Endothelial cell of umbilical vein (primary cell): ENCODE measurements around the gene NUBP1. TPM values are rescaled to one million over a fixed set of nuclear protein-coding genes. Genes with fewer than 3 reads are reported as not detected.

Experiments
- BruUV-seq: library from RNA; stranded (reverse); fragments of 400-500 nt; replicated peaks from 2 replicates; lab custom pipeline; 2021; lab: Mats Ljungman, UMichigan
- CTCF ChIA-PET: fragments of 300-600, 350-600 bp; sonication (Branson Sonifier 250); formaldehyde crosslinking; loops from one replicate; lab custom pipeline; 2021; ENCODE audit warnings: antibody characterized with exemption, inconsistent platforms; lab: Charles Lee
- POLR2A ChIA-PET: fragments of 300-600, 350-600 bp; sonication (Branson Sonifier 250); formaldehyde crosslinking; loops from one replicate; lab custom pipeline; 2021; ENCODE audit warnings: antibody characterized with exemption, inconsistent platforms; lab: Charles Lee
- DNase-seq: peaks from one replicate; pipeline ENCODE4 v3.0.0-alpha.2; 2011; ENCODE audit warnings: low read depth, low spot score
- FAIRE-seq: peaks from 2 replicates; lab custom pipeline; 2011; peaks lifted over from hg19 to GRCh38; lab: Jason Lieb, UNC
- H2AFZ ChIP-seq: 2 replicates; pipeline ENCODE4 v1.6.0; 2012; ENCODE audit warnings: low read depth, low read length, control low read depth, inconsistent platforms
- H3K27ac ChIP-seq: 2 replicates; pipeline ENCODE4 v1.5.1; 2011; ENCODE audit warnings: low read depth, mild to moderate bottlenecking, control low read depth, low read length, moderate library complexity; ENCODE audit not compliant: insufficient read depth
- H3K27me3 ChIP-seq, 2 experiments: 2 replicates each; pipeline versions ENCODE4 v1.6.0 to v1.6.1; 2011; ENCODE audit warnings: low read length in 2 of 2, mixed read lengths in 1 of 2; ENCODE audit not compliant: control insufficient read depth in 2 of 2, insufficient read depth in 2 of 2
- H3K36me3 ChIP-seq, 2 experiments: 2 replicates in 1 of 2; 3 replicates in 1 of 2; pipeline ENCODE4 v1.5.1; 2011; ENCODE audit warnings: low read length in 2 of 2, mild to moderate bottlenecking in 1 of 2, moderate library complexity in 1 of 2; ENCODE audit not compliant: control insufficient read depth in 2 of 2, insufficient read depth in 2 of 2; ENCODE audit errors: extremely low read depth in 1 of 2
- H3K4me1 ChIP-seq: 3 replicates; pipeline ENCODE4 v1.5.1; 2011; ENCODE audit warnings: mild to moderate bottlenecking, low read length; ENCODE audit not compliant: control insufficient read depth, insufficient read depth; ENCODE audit errors: extremely low read depth
- H3K4me2 ChIP-seq: 2 replicates; pipeline ENCODE4 v1.6.1; 2011; ENCODE audit warnings: low read length, control low read depth, mixed read lengths; ENCODE audit not compliant: insufficient read depth
- H3K4me3 ChIP-seq, 3 experiments: fragments of 200-600 bp in 1 of 3; sonication (generic), shearing (Covaris generic) in 1 of 3; replicated peaks in 1 of 3; 2 replicates each; pipeline ENCODE4 v1.5.1; 2011 to 2016; ENCODE audit warnings: control low read depth in 3 of 3, low read length in 3 of 3, mild to moderate bottlenecking in 2 of 3, inconsistent platforms in 1 of 3, low read depth in 1 of 3, moderate library complexity in 1 of 3; ENCODE audit not compliant: insufficient read depth in 1 of 3
- H3K79me2 ChIP-seq: 2 replicates; pipeline ENCODE4 v1.6.0; 2012; ENCODE audit warnings: low read length, inconsistent platforms; ENCODE audit not compliant: control insufficient read depth, insufficient read depth
- H3K9ac ChIP-seq: replicated peaks from 2 replicates; pipeline ENCODE3; 2011; ENCODE audit warnings: low read length, control low read depth; ENCODE audit not compliant: insufficient read depth; ENCODE audit errors: extremely low read depth
- H3K9me1 ChIP-seq: replicated peaks from 3 replicates; pipeline ENCODE4 v1.6.0; 2011; ENCODE audit warnings: mild to moderate bottlenecking, low read length; ENCODE audit not compliant: control insufficient read depth, insufficient read depth; ENCODE audit errors: extremely low read depth
- H3K9me3 ChIP-seq: replicated peaks from 2 replicates; pipeline ENCODE4 v1.5.1; 2012; ENCODE audit warnings: low read length, inconsistent platforms; ENCODE audit not compliant: control insufficient read depth, insufficient read depth
- H4K20me1 ChIP-seq: replicated peaks from 2 replicates; pipeline ENCODE3; 2011; ENCODE audit warnings: mild to moderate bottlenecking, low read length; ENCODE audit not compliant: control insufficient read depth, insufficient read depth; ENCODE audit errors: extremely low read depth
- EZH2 ChIP-seq: IDR thresholded peaks from 2 replicates; pipeline ENCODE4 v1.6.1; 2012; ENCODE audit warnings: borderline replicate concordance, low read depth, mild to moderate bottlenecking, moderate library complexity, low read length, inconsistent platforms; ENCODE audit not compliant: severe bottlenecking
- FOS ChIP-seq: IDR thresholded peaks from 2 replicates; pipeline ENCODE4 v1.6.1; 2011; ENCODE audit warnings: mild to moderate bottlenecking, low read length, moderate library complexity, borderline replicate concordance; ENCODE audit not compliant: insufficient read depth
- GATA2 ChIP-seq: IDR thresholded peaks from 2 replicates; pipeline ENCODE4 v1.7.0; 2011; ENCODE audit warnings: low read depth, mild to moderate bottlenecking, moderate library complexity, mixed read lengths, low read length; ENCODE audit not compliant: insufficient read length, insufficient read depth
- JUN ChIP-seq: IDR thresholded peaks from 2 replicates; pipeline ENCODE4 v1.6.1; 2011; ENCODE audit warnings: borderline replicate concordance, low read depth; ENCODE audit not compliant: insufficient read length, insufficient read depth
- MYC ChIP-seq: IDR thresholded peaks from one replicate; pipeline ENCODE4 v1.6.1; 2011; ENCODE audit warnings: mild to moderate bottlenecking, low read depth, low read length
- POLR2A ChIP-seq: IDR thresholded peaks from 2 replicates; pipeline ENCODE4 v1.6.1; 2012; ENCODE audit warnings: low read depth, mild to moderate bottlenecking, control low read depth, low read length
- POLR2AphosphoS5 ChIP-seq: IDR thresholded peaks from 2 replicates; pipeline ENCODE4 v1.6.1; 2012; ENCODE audit warnings: low read depth, mild to moderate bottlenecking, control low read depth, low read length, moderate library complexity; ENCODE audit not compliant: insufficient read depth
- dilution Hi-C: fragments of 300-500 bp; cut with MboI; formaldehyde crosslinking; loops from one replicate; pipeline ENCODE4 v1.15.0; 2019; ENCODE audit warnings: low sequenced_read_pairs; ENCODE audit not compliant: extremely low pct_ligation_motif_present
- intact Hi-C: fragments of 100-400 bp; cut with micrococcal nuclease; formaldehyde crosslinking; loops from one replicate; pipeline ENCODE4 v1.10.0; 2022
- polyA plus RNA-seq, 4 experiments: library from polyadenylated mRNA; depleted of rRNA in 3 of 4; stranded (reverse) in 3 of 4; unstranded in 1 of 4; fragments of >200 nt; gene quantifications; 2 replicates each; pipeline versions ENCODE4 v1.2.1 to v1.2.3, GENCODE V29; 2011 to 2012; ENCODE audit warnings: missing spikeins in 1 of 4
- total RNA-seq: library from RNA; stranded (reverse); gene quantifications from 2 replicates; pipeline ENCODE4 v1.2.3, GENCODE V29; 2021
- TF ChIP-seq, protein P1 (sequence below), 2 donors: IDR thresholded peaks; 1 replicate in 1 of 2; 2 replicates in 1 of 2; pipeline ENCODE4 v1.5.1; 2011; ENCODE audit warnings: low read length in 2 of 2, mild to moderate bottlenecking in 2 of 2, moderate library complexity in 2 of 2, control low read depth in 1 of 2, inconsistent platforms in 1 of 2, low read depth in 1 of 2; ENCODE audit not compliant: insufficient read depth in 1 of 2; ENCODE audit errors: extremely low read depth in 1 of 2
- TF ChIP-seq, protein P2 (sequence below): IDR thresholded peaks from 2 replicates; pipeline ENCODE4 v1.6.1; 2011; ENCODE audit not compliant: insufficient read depth, insufficient read length

NUBP1 gene
- total and polyA plus RNA-seq, 2 donors (not counting 3 experiments of a cell fraction or from before 2014, with no cell fraction given) = 23.6 to 30.8 TPM

DNA sequence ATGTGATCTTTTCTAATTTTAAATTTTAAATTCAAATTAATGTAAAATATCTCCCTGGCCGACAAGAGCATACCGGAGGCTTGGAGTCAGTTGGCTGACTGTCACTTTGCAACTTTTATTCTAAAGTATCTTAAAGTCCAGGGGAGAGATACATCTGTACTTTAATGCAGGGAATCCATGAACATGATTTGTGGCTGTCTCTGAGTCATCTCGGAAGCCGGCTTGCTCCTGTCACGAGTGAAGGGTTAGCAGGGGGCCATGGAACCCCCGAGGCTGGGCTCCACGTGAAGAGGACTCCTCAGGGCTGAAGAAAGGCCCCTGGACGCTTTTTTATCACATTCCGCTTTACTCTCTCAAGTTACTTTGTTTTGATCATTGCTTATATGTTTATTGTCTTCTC lies 61.7 kb downstream of the NUBP1 start:
- no peak for FAIRE-seq
- Histone ChIP-seq H3K9me3 (no peaks in the 10 kb centered on the region), H3K4me2 (no peak overlapping the region), H3K9me1 (no peaks in the 10 kb centered on the region), H3K79me2 (no peaks in the 10 kb centered on the region), H3K9ac (no peak overlapping the region), H3K4me3 (no peak overlapping the region), H3K36me3 (no peaks in the 10 kb centered on the region), H2AFZ (no peak overlapping the region), H3K27me3 (no peaks in the 10 kb centered on the region), H3K27ac (no peak overlapping the region), H3K4me1 (no peaks in the 10 kb centered on the region), H4K20me1 (no peaks in the 10 kb centered on the region)
- CTCF ChIA-PET = no interaction called here
- POLR2A ChIA-PET = no interaction called here
- BruUV-seq = no TSS peak
- dilution Hi-C loops (no loop called here), intact Hi-C loops (no loop called here)
- TF ChIP-seq MYC (no peak), POLR2AphosphoS5 (no peak), GATA2 (no peak), FOS (no peak), POLR2A (no peak)
- no peak for DNase-seq

DNA sequence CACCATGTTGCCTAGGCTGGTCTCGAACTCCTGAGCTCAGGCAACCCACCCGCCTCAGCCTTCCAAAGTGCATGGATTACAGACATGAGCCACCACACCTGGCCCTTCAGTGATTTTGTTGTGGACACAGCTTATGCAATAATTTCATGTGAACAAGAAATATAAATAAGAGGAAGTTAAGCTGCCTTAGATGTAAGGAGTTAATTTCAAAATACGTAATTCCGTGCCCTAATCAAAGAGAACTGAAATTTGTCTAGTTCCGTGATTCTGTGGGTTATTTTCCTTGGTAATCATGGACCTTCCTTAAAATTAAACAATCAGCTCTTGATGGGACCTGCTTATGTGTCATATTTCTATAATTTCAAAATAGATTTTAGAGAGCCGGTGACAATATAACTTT lies 63.1 kb downstream of the NUBP1 start:
- Histone ChIP-seq H3K9me1 (no peaks in the 10 kb centered on the region), H3K9ac (no peak overlapping the region), H3K4me3 (no peak overlapping the region), H3K79me2 (no peaks in the 10 kb centered on the region), H3K27me3 (no peaks in the 10 kb centered on the region), H3K9me3 (no peaks in the 10 kb centered on the region), H2AFZ (no peak overlapping the region), H3K36me3 (no peaks in the 10 kb centered on the region), H3K4me1 (no peaks in the 10 kb centered on the region), H4K20me1 (no peaks in the 10 kb centered on the region), H3K27ac (no peak overlapping the region), H3K4me2 (no peak overlapping the region)
- intact Hi-C loops = no loop called here
- dilution Hi-C loops = no loop called here
- CTCF ChIA-PET = interaction anchor here (1.2 kb wide), 1 partner anchor 112 kb away, joined by 5 read pairs; no protein-coding TSS in a partner anchor
- no TSS peak for BruUV-seq
- DNase-seq = no peak
- POLR2A ChIA-PET = no interaction called here
- TF ChIP-seq, protein P1, sequence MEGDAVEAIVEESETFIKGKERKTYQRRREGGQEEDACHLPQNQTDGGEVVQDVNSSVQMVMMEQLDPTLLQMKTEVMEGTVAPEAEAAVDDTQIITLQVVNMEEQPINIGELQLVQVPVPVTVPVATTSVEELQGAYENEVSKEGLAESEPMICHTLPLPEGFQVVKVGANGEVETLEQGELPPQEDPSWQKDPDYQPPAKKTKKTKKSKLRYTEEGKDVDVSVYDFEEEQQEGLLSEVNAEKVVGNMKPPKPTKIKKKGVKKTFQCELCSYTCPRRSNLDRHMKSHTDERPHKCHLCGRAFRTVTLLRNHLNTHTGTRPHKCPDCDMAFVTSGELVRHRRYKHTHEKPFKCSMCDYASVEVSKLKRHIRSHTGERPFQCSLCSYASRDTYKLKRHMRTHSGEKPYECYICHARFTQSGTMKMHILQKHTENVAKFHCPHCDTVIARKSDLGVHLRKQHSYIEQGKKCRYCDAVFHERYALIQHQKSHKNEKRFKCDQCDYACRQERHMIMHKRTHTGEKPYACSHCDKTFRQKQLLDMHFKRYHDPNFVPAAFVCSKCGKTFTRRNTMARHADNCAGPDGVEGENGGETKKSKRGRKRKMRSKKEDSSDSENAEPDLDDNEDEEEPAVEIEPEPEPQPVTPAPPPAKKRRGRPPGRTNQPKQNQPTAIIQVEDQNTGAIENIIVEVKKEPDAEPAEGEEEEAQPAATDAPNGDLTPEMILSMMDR (IDR thresholded peaks at IDR 0.05; ENCODE audit: extremely low read depth in 1 of 2, insufficient read depth in 1 of 2, low read depth in 1 of 2, low read length in 2 of 2) = no peak
- TF ChIP-seq, protein P2, sequence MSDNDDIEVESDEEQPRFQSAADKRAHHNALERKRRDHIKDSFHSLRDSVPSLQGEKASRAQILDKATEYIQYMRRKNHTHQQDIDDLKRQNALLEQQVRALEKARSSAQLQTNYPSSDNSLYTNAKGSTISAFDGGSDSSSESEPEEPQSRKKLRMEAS = no peak
- no peak for TF ChIP-seq EZH2
- TF ChIP-seq MYC = no peak
- no peak for TF ChIP-seq GATA2
- TF ChIP-seq POLR2A = no peak
- no peak for TF ChIP-seq POLR2AphosphoS5
- no peak for TF ChIP-seq JUN
- no peak for TF ChIP-seq FOS
- FAIRE-seq = no peak
